Adrenal gland (tissue), 5 donors: ENCODE data around the gene DTD1.

Source experiments
- CTCF ChIP-seq, 6 experiments: fragments of 450-650 bp in 4 of 6; fragments of 200-600 bp in 2 of 6; sonication (generic) in 1 of 6; IDR thresholded peaks; 1 replicate in 5 of 6; 2 replicates in 1 of 6; pipeline versions ENCODE4 v1.5.1 to v1.8.0; 2016 to 2021; ENCODE audit warnings: antibody characterized with exemption in 6 of 6, mild to moderate bottlenecking in 2 of 6, moderate library complexity in 1 of 6
- POLR2A ChIP-seq, 2 donors: fragments of 450-650 bp; IDR thresholded peaks; one replicate each; pipeline ENCODE4 v1.6.1; 2017; ENCODE audit warnings: antibody characterized with exemption in 2 of 2, mild to moderate bottlenecking in 2 of 2, moderate library complexity in 1 of 2
- donor health status: DM: no; HTN: no; CAD: no.

DNA sequence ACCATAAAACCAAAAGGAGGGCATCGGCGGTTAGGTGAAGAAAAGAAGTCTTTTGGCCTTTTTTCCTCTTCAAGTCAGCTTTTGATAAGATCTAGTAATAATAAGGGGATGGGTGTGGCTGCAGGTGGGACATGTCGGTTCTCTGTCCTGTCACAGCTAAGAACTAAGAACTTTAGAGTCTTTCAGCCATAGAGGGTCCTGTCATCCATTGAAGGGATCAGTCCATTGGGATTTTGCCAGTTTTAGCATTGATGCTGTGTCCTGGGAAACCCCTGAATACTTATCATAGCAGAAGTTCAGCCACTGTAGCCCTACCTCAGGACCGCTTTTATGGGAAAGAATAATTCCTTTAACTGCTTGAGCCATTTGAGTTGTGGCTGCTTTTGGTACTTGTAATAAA, 207.5 kb downstream of the DTD1 start:
- TF ChIP-seq CTCF (IDR thresholded peaks at IDR 0.05), result no peak
- no peak for TF ChIP-seq POLR2A (IDR thresholded peaks at IDR 0.05)
